ENCODE results near the gene APOA4. TPM values are rescaled to one million over a fixed set of nuclear protein-coding genes. Genes with fewer than 3 reads are reported as not detected.

Gene APOA4
- total and polyA plus RNA-seq, 2 donors (not counting 1 experiment from before 2014, with no cell fraction given), result not detected

- Mint-ChIP-seq H3K4me3 (no peak overlapping the region), H3K9me3 (ENCODE audit: insufficient read depth) (no peaks in the 10 kb centered on the region), H3K27ac (no peak overlapping the region), H3K4me1 (peaks cover 26% of the 10 kb centered on the region), H3K27me3 (no peaks in the 10 kb centered on the region)
- WGBS (ENCODE audit: insufficient coverage), result 100% methylated on average over 2 of the region's 4 CpGs
- no peak overlapping the region for H3K4me2 ChIP-seq (replicated peaks; ENCODE audit: low read depth, low read length, poor library complexity, severe bottlenecking)
- no peaks in the 10 kb centered on the region for H3K27me3 ChIP-seq (replicated peaks in 1 of 4; ENCODE audit: control extremely low read depth in 1 of 4, control insufficient read depth in 3 of 4, insufficient read depth in 4 of 4, low read length in 3 of 4)
- TF ChIP-seq, protein P1, sequence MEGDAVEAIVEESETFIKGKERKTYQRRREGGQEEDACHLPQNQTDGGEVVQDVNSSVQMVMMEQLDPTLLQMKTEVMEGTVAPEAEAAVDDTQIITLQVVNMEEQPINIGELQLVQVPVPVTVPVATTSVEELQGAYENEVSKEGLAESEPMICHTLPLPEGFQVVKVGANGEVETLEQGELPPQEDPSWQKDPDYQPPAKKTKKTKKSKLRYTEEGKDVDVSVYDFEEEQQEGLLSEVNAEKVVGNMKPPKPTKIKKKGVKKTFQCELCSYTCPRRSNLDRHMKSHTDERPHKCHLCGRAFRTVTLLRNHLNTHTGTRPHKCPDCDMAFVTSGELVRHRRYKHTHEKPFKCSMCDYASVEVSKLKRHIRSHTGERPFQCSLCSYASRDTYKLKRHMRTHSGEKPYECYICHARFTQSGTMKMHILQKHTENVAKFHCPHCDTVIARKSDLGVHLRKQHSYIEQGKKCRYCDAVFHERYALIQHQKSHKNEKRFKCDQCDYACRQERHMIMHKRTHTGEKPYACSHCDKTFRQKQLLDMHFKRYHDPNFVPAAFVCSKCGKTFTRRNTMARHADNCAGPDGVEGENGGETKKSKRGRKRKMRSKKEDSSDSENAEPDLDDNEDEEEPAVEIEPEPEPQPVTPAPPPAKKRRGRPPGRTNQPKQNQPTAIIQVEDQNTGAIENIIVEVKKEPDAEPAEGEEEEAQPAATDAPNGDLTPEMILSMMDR (IDR thresholded peaks at IDR 0.05), result no peak
- TF ChIP-seq EZH2 (IDR thresholded peaks at IDR 0.05; ENCODE audit: borderline replicate concordance, insufficient read depth, low read depth, low read length, poor library complexity, severe bottlenecking), result no peak
- H3K27ac ChIP-seq (ENCODE audit: low read length in 2 of 2), result no peak overlapping the region
- no peaks in the 10 kb centered on the region for H3K9me3 ChIP-seq (ENCODE audit: control extremely low read depth in 1 of 3, control insufficient read depth in 2 of 3, insufficient read depth in 1 of 3, low read length in 2 of 3)
- H3K4me1 ChIP-seq (ENCODE audit: control insufficient read depth in 2 of 2, insufficient read depth in 2 of 2, low read length in 2 of 2), result peaks cover 15% of the 10 kb centered on the region in 2 donors
- H3K4me3 ChIP-seq (ENCODE audit: control extremely low read depth in 1 of 5, extremely low read depth in 1 of 5, insufficient read depth in 1 of 5, low read depth in 2 of 5, low read length in 4 of 5), result no peak overlapping the region
- no peaks in the 10 kb centered on the region for H3K79me2 ChIP-seq (ENCODE audit: control insufficient read depth, insufficient read depth, low read length)
- DNase-seq, result no peak
- H3K9ac ChIP-seq (ENCODE audit: low read length), result no peak overlapping the region
- H3K36me3 ChIP-seq (replicated peaks in 1 of 2; ENCODE audit: control extremely low read depth in 1 of 2, control insufficient read depth in 1 of 2, extremely low read depth in 1 of 2, insufficient read depth in 2 of 2, low read length in 1 of 2), result peaks cover 13 to 58% of the 10 kb centered on the region in 2 experiments
- ATAC-seq (ENCODE audit: low read depth), result no peak
- CTCF ChIA-PET, result interaction anchor here (1.0 kb wide), 1 partner anchor 33 kb away, joined by 3 read pairs; no protein-coding TSS in a partner anchor
- intact Hi-C loops (cut with micrococcal nuclease), result no loop called here
- POLR2A ChIA-PET, result no interaction called here
- peaks cover 33% of the 10 kb centered on the region for H4K20me1 ChIP-seq (ENCODE audit: control insufficient read depth, insufficient read depth, low read length, poor library complexity, severe bottlenecking)
- H2AFZ ChIP-seq (ENCODE audit: insufficient read depth, low read depth, low read length, poor library complexity, severe bottlenecking), result no peak overlapping the region
Observed at GRCh38 chr11:116847612-116848011, 24.5 kb upstream of the APOA4 start.

DNA sequence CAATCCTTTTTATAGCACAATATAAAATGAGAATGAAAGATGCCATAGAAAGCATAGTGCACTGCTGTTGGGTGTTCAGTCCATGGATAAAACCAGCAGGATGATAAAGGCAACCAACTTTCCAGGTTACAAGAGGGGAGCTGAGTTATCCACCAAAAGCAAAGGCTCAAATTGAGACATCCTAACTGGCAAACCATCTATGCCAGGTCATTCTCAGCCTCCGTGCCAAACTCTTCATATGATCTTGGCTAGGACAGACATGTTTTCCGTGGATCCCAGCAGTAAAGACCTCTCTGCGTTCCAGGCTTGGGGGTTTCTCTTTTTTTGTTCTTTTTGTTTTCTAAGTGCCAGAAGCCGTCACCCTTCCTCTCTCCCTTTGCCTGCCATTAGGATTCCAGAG, 21.6 kb upstream of the APOA4 start:
- ATAC-seq (ENCODE audit: low read depth) (no peak), DNase-seq (no peak)
- no peaks in the 10 kb centered on the region for H3K27me3 Mint-ChIP-seq
- intact Hi-C loops (cut with micrococcal nuclease), result no loop called here
- Histone ChIP-seq H2AFZ (ENCODE audit: insufficient read depth, low read depth, low read length, poor library complexity, severe bottlenecking) (no peak overlapping the region), H3K79me2 (ENCODE audit: control insufficient read depth, insufficient read depth, low read length) (no peaks in the 10 kb centered on the region), H3K4me2 (replicated peaks; ENCODE audit: low read depth, low read length, poor library complexity, severe bottlenecking) (no peak overlapping the region), H3K27ac (ENCODE audit: low read length in 2 of 2) (no peak overlapping the region), H3K9me3 (ENCODE audit: control extremely low read depth in 1 of 3, control insufficient read depth in 2 of 3, insufficient read depth in 1 of 3, low read length in 2 of 3) (no peaks in the 10 kb centered on the region), H3K9ac (ENCODE audit: low read length) (no peak overlapping the region), H3K36me3 (replicated peaks in 1 of 2; ENCODE audit: control extremely low read depth in 1 of 2, control insufficient read depth in 1 of 2, extremely low read depth in 1 of 2, insufficient read depth in 2 of 2, low read length in 1 of 2) (peaks cover 13 to 55% of the 10 kb centered on the region in 2 experiments), H4K20me1 (ENCODE audit: control insufficient read depth, insufficient read depth, low read length, poor library complexity, severe bottlenecking) (peaks cover 6% of the 10 kb centered on the region), H3K4me1 (ENCODE audit: control insufficient read depth in 2 of 2, insufficient read depth in 2 of 2, low read length in 2 of 2) (no peaks in the 10 kb centered on the region), H3K4me3 (ENCODE audit: control extremely low read depth in 1 of 5, extremely low read depth in 1 of 5, insufficient read depth in 1 of 5, low read depth in 2 of 5, low read length in 4 of 5) (no peak overlapping the region), H3K27me3 (replicated peaks in 1 of 4; ENCODE audit: control extremely low read depth in 1 of 4, control insufficient read depth in 3 of 4, insufficient read depth in 4 of 4, low read length in 3 of 4) (no peaks in the 10 kb centered on the region)
- POLR2A ChIA-PET, result no interaction called here
- WGBS (ENCODE audit: insufficient coverage), result 96% methylated on average over 3 of the region's 4 CpGs
- H3K9me3 Mint-ChIP-seq (ENCODE audit: insufficient read depth), result no peaks in the 10 kb centered on the region
- H3K27ac Mint-ChIP-seq, result no peak overlapping the region
- TF ChIP-seq EZH2 (IDR thresholded peaks at IDR 0.05; ENCODE audit: borderline replicate concordance, insufficient read depth, low read depth, low read length, poor library complexity, severe bottlenecking), result no peak
- TF ChIP-seq, protein P1 (IDR thresholded peaks at IDR 0.05), result no peak
- H3K4me3 Mint-ChIP-seq, result no peak overlapping the region
- CTCF ChIA-PET, result no interaction called here
- H3K4me1 Mint-ChIP-seq, result peaks cover 3% of the 10 kb centered on the region
